Type B pancreatic cell (in vitro differentiated cells): ENCODE results near the gene KIRREL3. TPM values are rescaled to one million over a fixed set of nuclear protein-coding genes. Genes with fewer than 3 reads are reported as not detected.

Experiments used
- DNase-seq: peaks from one replicate; pipeline ENCODE4 v3.0.0; 2021; ENCODE audit warnings: mixed read lengths; ENCODE audit not compliant: unreplicated experiment; ENCODE audit errors: extremely low spot score
- H3K27ac Mint-ChIP-seq: 2 replicates; pipeline ENCODE4 v1.8.0; 2021; ENCODE audit warnings: mild to moderate bottlenecking, mixed read lengths
- H3K27me3 Mint-ChIP-seq: 2 replicates; pipeline ENCODE4 v1.8.0; 2021; ENCODE audit warnings: mixed read lengths
- H3K36me3 Mint-ChIP-seq: 2 replicates; pipeline ENCODE4 v1.8.0; 2021; ENCODE audit warnings: mixed read lengths
- H3K4me1 Mint-ChIP-seq: one replicate; pipeline ENCODE4 v1.8.0; 2021; ENCODE audit warnings: mixed read lengths; ENCODE audit not compliant: unreplicated experiment
- H3K4me3 Mint-ChIP-seq: 2 replicates; pipeline ENCODE4 v1.8.0; 2021; ENCODE audit warnings: mild to moderate bottlenecking, mixed read lengths
- H3K9me3 Mint-ChIP-seq: 2 replicates; pipeline ENCODE4 v1.8.0; 2021; ENCODE audit warnings: mixed read lengths
- CTCF ChIP-seq: fragments of 200-600 bp; sonication (generic); conservative IDR thresholded peaks from 2 replicates; pipeline ENCODE4 v1.5.0; 2021; ENCODE audit warnings: antibody characterized with exemption, mild to moderate bottlenecking
- total RNA-seq: library from RNA; stranded (reverse); gene quantifications from 2 replicates; pipeline ENCODE4 v1.2.1, GENCODE V29; 2021; ENCODE audit warnings: low replicate concordance

The KIRREL3 gene
- total RNA-seq, 1 donor from 2014 or later = 4.1 TPM

GRCh38 chr11:126474220-126474619, 526.4 kb downstream of the KIRREL3 start:
- DNase-seq = no peak
- TF ChIP-seq CTCF = no peak
- Mint-ChIP-seq H3K36me3 (no peaks in the 10 kb centered on the region), H3K27ac (no peak overlapping the region), H3K4me3 (no peak overlapping the region), H3K4me1 (peaks cover 4% of the 10 kb centered on the region), H3K9me3 (no peaks in the 10 kb centered on the region), H3K27me3 (peaks cover 3% of the 10 kb centered on the region)

GRCh38 chr11:126473269-126473668, 527.3 kb downstream of the KIRREL3 start:
- TF ChIP-seq CTCF = no peak
- Mint-ChIP-seq H3K4me3 (no peak overlapping the region), H3K27me3 (peaks cover 3% of the 10 kb centered on the region), H3K9me3 (no peaks in the 10 kb centered on the region), H3K27ac (no peak overlapping the region), H3K4me1 (peaks cover 4% of the 10 kb centered on the region), H3K36me3 (no peaks in the 10 kb centered on the region)
- no peak for DNase-seq

- TF ChIP-seq CTCF = no peak
- H3K27ac Mint-ChIP-seq = no peak overlapping the region
- H3K36me3 Mint-ChIP-seq = no peaks in the 10 kb centered on the region
- no peak for DNase-seq
- H3K9me3 Mint-ChIP-seq = no peaks in the 10 kb centered on the region
- H3K4me1 Mint-ChIP-seq = peaks cover 9% of the 10 kb centered on the region
- H3K4me3 Mint-ChIP-seq = no peak overlapping the region
- peaks cover 20% of the 10 kb centered on the region for H3K27me3 Mint-ChIP-seq
Measured at GRCh38 chr11:126469311-126469710, 531.3 kb downstream of the KIRREL3 start.

- no peaks in the 10 kb centered on the region for H3K36me3 Mint-ChIP-seq
- DNase-seq = no peak
- no peak for TF ChIP-seq CTCF
- no peaks in the 10 kb centered on the region for H3K9me3 Mint-ChIP-seq
- no peak overlapping the region for H3K4me3 Mint-ChIP-seq
- peaks cover 30% of the 10 kb centered on the region for H3K27me3 Mint-ChIP-seq
- peaks cover 9% of the 10 kb centered on the region for H3K4me1 Mint-ChIP-seq
- H3K27ac Mint-ChIP-seq = no peak overlapping the region
Measured at GRCh38 chr11:126468102-126468521, 532.5 kb downstream of the KIRREL3 start.

GRCh38 chr11:126467471-126467870, 533.1 kb downstream of the KIRREL3 start:
- TF ChIP-seq CTCF = no peak
- H3K36me3 Mint-ChIP-seq = no peaks in the 10 kb centered on the region
- DNase-seq = no peak
- no peak overlapping the region for H3K27ac Mint-ChIP-seq
- H3K27me3 Mint-ChIP-seq = peaks cover 32% of the 10 kb centered on the region
- no peaks in the 10 kb centered on the region for H3K9me3 Mint-ChIP-seq
- peaks cover 6% of the 10 kb centered on the region for H3K4me1 Mint-ChIP-seq
- no peak overlapping the region for H3K4me3 Mint-ChIP-seq

GRCh38 chr11:126467046-126467370, 533.6 kb downstream of the KIRREL3 start:
- H3K27me3 Mint-ChIP-seq = peaks cover 32% of the 10 kb centered on the region
- H3K4me3 Mint-ChIP-seq = no peak overlapping the region
- H3K9me3 Mint-ChIP-seq = no peaks in the 10 kb centered on the region
- no peaks in the 10 kb centered on the region for H3K36me3 Mint-ChIP-seq
- TF ChIP-seq CTCF = no peak
- H3K27ac Mint-ChIP-seq = no peak overlapping the region
- no peak for DNase-seq
- peaks cover 4% of the 10 kb centered on the region for H3K4me1 Mint-ChIP-seq
